PC-3 (cell line): Measurements from ENCODE around the gene KRTAP9-8.

ENCODE experiments used
- EZH2 ChIP-seq: fragments of 300-600 bp; sonication (generic); IDR thresholded peaks from one replicate; pipeline ENCODE4 v1.6.1; 2017; ENCODE audit warnings: antibody characterized with exemption, mild to moderate bottlenecking, low read length; ENCODE audit not compliant: unreplicated experiment
- EZH2phosphoT487 ChIP-seq: fragments of 300-600 bp; sonication (generic); IDR thresholded peaks from 2 replicates; pipeline ENCODE4 v1.6.1; 2018; ENCODE audit warnings: mild to moderate bottlenecking, antibody characterized with exemption, low read length, borderline replicate concordance
- TF ChIP-seq, protein P1 (sequence below): fragments of 300-600 bp; sonication (generic); conservative IDR thresholded peaks from 2 replicates; pipeline ENCODE4 v1.5.1; 2017; ENCODE audit warnings: antibody characterized with exemption, low read depth, mild to moderate bottlenecking, low read length

DNA sequence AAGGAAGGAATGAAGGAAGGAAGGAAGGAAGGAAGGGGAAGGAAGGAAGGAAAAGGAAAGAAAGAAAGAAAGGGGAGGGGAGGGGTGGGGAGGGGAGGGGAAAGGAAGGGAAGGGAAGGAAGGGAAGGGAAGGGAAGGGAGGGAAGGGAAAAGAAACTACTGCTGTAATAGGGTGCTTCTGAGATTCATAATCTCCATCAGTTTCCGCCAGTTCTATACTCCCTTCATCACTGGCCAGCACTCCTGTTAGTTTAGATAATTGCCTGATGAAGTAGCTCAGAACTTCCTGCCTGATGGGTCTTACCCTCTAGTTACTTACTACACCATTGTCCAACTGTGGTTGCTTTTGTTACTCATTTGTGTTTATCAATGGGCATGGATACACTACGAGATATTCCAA, 25.4 kb downstream of the KRTAP9-8 start:
- TF ChIP-seq, protein P1, sequence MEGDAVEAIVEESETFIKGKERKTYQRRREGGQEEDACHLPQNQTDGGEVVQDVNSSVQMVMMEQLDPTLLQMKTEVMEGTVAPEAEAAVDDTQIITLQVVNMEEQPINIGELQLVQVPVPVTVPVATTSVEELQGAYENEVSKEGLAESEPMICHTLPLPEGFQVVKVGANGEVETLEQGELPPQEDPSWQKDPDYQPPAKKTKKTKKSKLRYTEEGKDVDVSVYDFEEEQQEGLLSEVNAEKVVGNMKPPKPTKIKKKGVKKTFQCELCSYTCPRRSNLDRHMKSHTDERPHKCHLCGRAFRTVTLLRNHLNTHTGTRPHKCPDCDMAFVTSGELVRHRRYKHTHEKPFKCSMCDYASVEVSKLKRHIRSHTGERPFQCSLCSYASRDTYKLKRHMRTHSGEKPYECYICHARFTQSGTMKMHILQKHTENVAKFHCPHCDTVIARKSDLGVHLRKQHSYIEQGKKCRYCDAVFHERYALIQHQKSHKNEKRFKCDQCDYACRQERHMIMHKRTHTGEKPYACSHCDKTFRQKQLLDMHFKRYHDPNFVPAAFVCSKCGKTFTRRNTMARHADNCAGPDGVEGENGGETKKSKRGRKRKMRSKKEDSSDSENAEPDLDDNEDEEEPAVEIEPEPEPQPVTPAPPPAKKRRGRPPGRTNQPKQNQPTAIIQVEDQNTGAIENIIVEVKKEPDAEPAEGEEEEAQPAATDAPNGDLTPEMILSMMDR = no peak
- no peak for TF ChIP-seq EZH2
- no peak for TF ChIP-seq EZH2phosphoT487
